Sigmoid colon (tissue), 7 donors: ENCODE results near the gene PGBD5. TPM values are rescaled to one million over a fixed set of nuclear protein-coding genes. Genes with fewer than 3 reads are reported as not detected.

Experiments used
- DNase-seq: peaks from one replicate; pipeline ENCODE4 v3.0.0-alpha.2; 2019
- H3K27ac ChIP-seq, 4 donors: fragments of 200-600 bp; sonication (generic); one replicate each; pipeline ENCODE4 v1.5.1; 2016 to 2019; ENCODE audit warnings: mild to moderate bottlenecking in 1 of 4
- H3K27me3 ChIP-seq, 3 donors: fragments of 200-600 bp; sonication (generic); one replicate each; pipeline ENCODE4 v1.5.1; 2019; ENCODE audit warnings: mild to moderate bottlenecking in 1 of 3
- H3K36me3 ChIP-seq, 4 donors: fragments of 200-600 bp; sonication (generic); one replicate each; pipeline ENCODE4 v1.5.1; 2016 to 2019
- H3K4me1 ChIP-seq, 4 donors: fragments of 200-600 bp; sonication (generic); one replicate each; pipeline ENCODE4 v1.5.1; 2017 to 2019
- H3K4me3 ChIP-seq, 4 donors: fragments of 200-600 bp; sonication (generic); one replicate each; pipeline ENCODE4 v1.5.1; 2017 to 2019; ENCODE audit warnings: mild to moderate bottlenecking in 2 of 4, moderate library complexity in 1 of 4
- H3K9me3 ChIP-seq, 4 donors: fragments of 200-600 bp in 3 of 4; sonication (generic) in 3 of 4; one replicate each; pipeline versions ENCODE4 v1.5.1 to v1.6.1; 2013 to 2019
- CTCF ChIP-seq, 4 experiments: fragments of 450-650 bp in 3 of 4; fragments of 200-600 bp in 1 of 4; IDR thresholded peaks; one replicate each; pipeline ENCODE4 v1.5.1; 2016 to 2019; ENCODE audit warnings: antibody characterized with exemption in 4 of 4, mild to moderate bottlenecking in 3 of 4, moderate library complexity in 2 of 4
- EP300 ChIP-seq, 4 donors: sonication (generic); formaldehyde crosslinking; IDR thresholded peaks; one replicate each; pipeline ENCODE4 v1.6.1; 2017; ENCODE audit warnings: antibody characterized with exemption in 4 of 4
- POLR2A ChIP-seq, 2 donors: fragments of 450-650 bp; IDR thresholded peaks; one replicate each; pipeline ENCODE4 v1.6.1; 2016; ENCODE audit warnings: antibody characterized with exemption in 2 of 2, mild to moderate bottlenecking in 2 of 2, moderate library complexity in 2 of 2
- POLR2AphosphoS5 ChIP-seq, 4 donors: sonication (generic); formaldehyde crosslinking; IDR thresholded peaks; one replicate each; pipeline ENCODE4 v1.6.1; 2017; ENCODE audit warnings: antibody characterized with exemption in 4 of 4
- WGBS, 2 donors: extraction: QIAGEN DNeasy Blood & Tissue Kit; methylation state at CpG; one replicate each; pipeline ENCODE4 v1.1.7; 2013; 5-methylcytosine and 5-hydroxymethylcytosine counted together
- intact Hi-C: fragments of 100-400 bp; cut with DNase I; formaldehyde crosslinking; loops from one replicate; pipeline ENCODE4 v1.15.1; 2023
- polyA plus RNA-seq, 3 donors: library from polyadenylated mRNA; stranded (reverse); fragments of 200-250 nt; gene quantifications; one replicate each; pipeline ENCODE4 v1.2.3, GENCODE V29; 2013
- total RNA-seq, 4 donors: library from RNA; depleted of rRNA; stranded (reverse); fragments of >200 nt; gene quantifications; one replicate each; pipeline ENCODE4 v1.1.0, GENCODE V29; 2016
- donor health status: healthy with polysubstance abuse.
- donor health status: Bipolar disorder and iron deficiency.
- donor health status: healthy.

PGBD5 gene
- total and polyA plus RNA-seq, 7 donors = under 0.01 to 1.9 (median 1.1) TPM

- TF ChIP-seq POLR2A (IDR thresholded peaks at IDR 0.05) = no peak
- TF ChIP-seq POLR2AphosphoS5 (IDR thresholded peaks at IDR 0.05) = no peak
- TF ChIP-seq EP300 (IDR thresholded peaks at IDR 0.05) = no peak
- no peak for TF ChIP-seq CTCF (IDR thresholded peaks at IDR 0.05)
- H3K9me3 ChIP-seq = no peaks in the 10 kb centered on the region
- peaks cover 22 to 66% (median 33%) of the 10 kb centered on the region in 4 donors for H3K36me3 ChIP-seq
- DNase-seq = peak; percentile 29
- intact Hi-C loops = no loop called here
- H3K4me3 ChIP-seq = no peak overlapping the region
- H3K27ac ChIP-seq = no peak overlapping the region
- H3K27me3 ChIP-seq = no peaks in the 10 kb centered on the region
- H3K4me1 ChIP-seq = peaks cover 0 to 15% (median 13%) of the 10 kb centered on the region in 4 donors
- 39 to 53% methylated on average over 15 of the region's 15 CpGs for WGBS, 2 donors
Observed at GRCh38 chr1:230277201-230278025, 148.7 kb downstream of the PGBD5 start.

GRCh38 chr1:230276401-230276800 lies 149.7 kb downstream of the PGBD5 start:
- WGBS, 2 donors = 98 to 99% methylated on average over 5 of the region's 5 CpGs
- Histone ChIP-seq H3K4me3 (no peak overlapping the region), H3K4me1 (peaks cover 0 to 6% (median 3%) of the 10 kb centered on the region in 4 donors), H3K27me3 (no peaks in the 10 kb centered on the region), H3K36me3 (peaks cover 22 to 66% (median 33%) of the 10 kb centered on the region in 4 donors), H3K27ac (no peak overlapping the region), H3K9me3 (no peaks in the 10 kb centered on the region)
- intact Hi-C loops = no loop called here
- no peak for DNase-seq
- TF ChIP-seq CTCF (IDR thresholded peaks at IDR 0.05) = no peak
- no peak for TF ChIP-seq POLR2A (IDR thresholded peaks at IDR 0.05)
- no peak for TF ChIP-seq POLR2AphosphoS5 (IDR thresholded peaks at IDR 0.05)
- no peak for TF ChIP-seq EP300 (IDR thresholded peaks at IDR 0.05)

- Histone ChIP-seq H3K9me3 (no peaks in the 10 kb centered on the region), H3K4me1 (peaks cover 0 to 17% (median 12%) of the 10 kb centered on the region in 4 donors), H3K27ac (no peak overlapping the region), H3K4me3 (no peak overlapping the region), H3K27me3 (no peaks in the 10 kb centered on the region), H3K36me3 (peaks cover 15 to 50% (median 17%) of the 10 kb centered on the region in 4 donors)
- DNase-seq = peak; percentile 40
- WGBS, 2 donors = 70 to 89% methylated on average over 15 of the region's 15 CpGs
- TF ChIP-seq POLR2AphosphoS5 (IDR thresholded peaks at IDR 0.05) = no peak
- no peak for TF ChIP-seq CTCF (IDR thresholded peaks at IDR 0.05)
- no peak for TF ChIP-seq EP300 (IDR thresholded peaks at IDR 0.05)
- no peak for TF ChIP-seq POLR2A (IDR thresholded peaks at IDR 0.05)
- intact Hi-C loops = no loop called here
Observed at GRCh38 chr1:230274254-230274653, 151.9 kb downstream of the PGBD5 start.

GRCh38 chr1:230273141-230273710 lies 152.9 kb downstream of the PGBD5 start:
- Histone ChIP-seq H3K27me3 (no peaks in the 10 kb centered on the region), H3K36me3 (peaks cover 12 to 39% (median 16%) of the 10 kb centered on the region in 4 donors), H3K4me3 (no peak overlapping the region), H3K9me3 (no peaks in the 10 kb centered on the region), H3K27ac (no peak overlapping the region), H3K4me1 (peaks cover 0 to 23% (median 14%) of the 10 kb centered on the region in 4 donors)
- intact Hi-C loops = no loop called here
- DNase-seq = no peak
- TF ChIP-seq CTCF (IDR thresholded peaks at IDR 0.05) (no peak), EP300 (IDR thresholded peaks at IDR 0.05) (no peak), POLR2A (IDR thresholded peaks at IDR 0.05) (no peak), POLR2AphosphoS5 (IDR thresholded peaks at IDR 0.05) (no peak)
- 82% methylated on average over 7 of the region's 7 CpGs for WGBS, 2 donors
